Glutamatergic neuron (in vitro differentiated cells): ENCODE data around the gene SVOP. TPM values are rescaled to one million over a fixed set of nuclear protein-coding genes. Genes with fewer than 3 reads are reported as not detected.
"Not testable (repeated sequence)": the region's sequence is repeated elsewhere in the genome, so short reads cannot be mapped to it uniquely, and the experiment has no call there.

Source experiments
- DNase-seq: peaks from one replicate; pipeline ENCODE4 v3.0.0; 2022
- H3K27ac Mint-ChIP-seq: one replicate; pipeline ENCODE4 v1.8.0; 2020; ENCODE audit warnings: mild to moderate bottlenecking, mixed read lengths, inconsistent platforms; ENCODE audit not compliant: unreplicated experiment
- H3K27me3 Mint-ChIP-seq: one replicate; pipeline ENCODE4 v1.8.0; 2020; ENCODE audit warnings: mild to moderate bottlenecking, moderate library complexity, mixed read lengths, inconsistent platforms; ENCODE audit not compliant: unreplicated experiment
- H3K36me3 Mint-ChIP-seq: one replicate; pipeline ENCODE4 v1.8.0; 2020; ENCODE audit warnings: mild to moderate bottlenecking, mixed read lengths, inconsistent platforms; ENCODE audit not compliant: unreplicated experiment
- H3K4me1 Mint-ChIP-seq: one replicate; pipeline ENCODE4 v1.8.0; 2020; ENCODE audit warnings: mild to moderate bottlenecking, low read depth, mixed read lengths, inconsistent platforms; ENCODE audit not compliant: unreplicated experiment
- H3K4me3 Mint-ChIP-seq: one replicate; pipeline ENCODE4 v1.8.0; 2020; ENCODE audit warnings: mild to moderate bottlenecking, mixed read lengths, inconsistent platforms; ENCODE audit not compliant: unreplicated experiment
- H3K9me3 Mint-ChIP-seq: one replicate; pipeline ENCODE4 v1.8.0; 2020; ENCODE audit warnings: mild to moderate bottlenecking, moderate library complexity, mixed read lengths, inconsistent platforms; ENCODE audit not compliant: unreplicated experiment
- total RNA-seq: library from RNA; stranded (reverse); fragmentation: NEBNext Ultra II Directional; extraction: Animal tissue kit (Norgen Biotek cat#: 25700); gene quantifications from one replicate; pipeline ENCODE4 v1.2.1, GENCODE V29; 2021; ENCODE audit not compliant: unreplicated experiment
- TF ChIP-seq, protein P1 (sequence below): fragments of 200-600 bp; sonication (generic); IDR thresholded peaks from one replicate; pipeline ENCODE4 v1.5.0; 2021; ENCODE audit not compliant: partially characterized antibody, unreplicated experiment

Gene SVOP
- total RNA-seq, 1 donor from 2014 or later: 79.3 TPM

DNA sequence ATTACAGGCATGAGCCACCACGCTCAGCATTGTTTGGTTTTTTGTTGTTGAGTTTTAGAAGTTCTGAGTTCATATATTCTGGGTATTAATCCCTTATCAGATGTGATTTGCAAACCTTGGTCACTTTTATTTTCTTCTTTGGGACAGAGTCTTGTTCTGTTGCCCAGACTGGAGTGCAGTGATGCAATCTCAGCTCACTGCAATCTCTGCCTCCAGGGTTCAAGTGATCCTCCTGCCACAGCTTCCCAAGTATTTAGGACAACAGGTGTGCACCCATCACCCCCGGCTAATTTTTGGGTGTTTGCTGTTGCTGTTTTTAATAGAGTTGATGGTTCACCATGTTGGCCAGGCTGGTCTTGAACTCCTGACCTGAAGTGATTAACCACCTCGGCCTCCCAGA lies 43.3 kb upstream of the SVOP start:
- Mint-ChIP-seq H3K9me3 (no peaks in the 10 kb centered on the region), H3K36me3 (no peaks in the 10 kb centered on the region), H3K27ac (no peak overlapping the region), H3K4me1 (no peaks in the 10 kb centered on the region), H3K27me3 (peaks cover 2% of the 10 kb centered on the region), H3K4me3 (no peak overlapping the region)
- no peak for DNase-seq
- TF ChIP-seq, protein P1, sequence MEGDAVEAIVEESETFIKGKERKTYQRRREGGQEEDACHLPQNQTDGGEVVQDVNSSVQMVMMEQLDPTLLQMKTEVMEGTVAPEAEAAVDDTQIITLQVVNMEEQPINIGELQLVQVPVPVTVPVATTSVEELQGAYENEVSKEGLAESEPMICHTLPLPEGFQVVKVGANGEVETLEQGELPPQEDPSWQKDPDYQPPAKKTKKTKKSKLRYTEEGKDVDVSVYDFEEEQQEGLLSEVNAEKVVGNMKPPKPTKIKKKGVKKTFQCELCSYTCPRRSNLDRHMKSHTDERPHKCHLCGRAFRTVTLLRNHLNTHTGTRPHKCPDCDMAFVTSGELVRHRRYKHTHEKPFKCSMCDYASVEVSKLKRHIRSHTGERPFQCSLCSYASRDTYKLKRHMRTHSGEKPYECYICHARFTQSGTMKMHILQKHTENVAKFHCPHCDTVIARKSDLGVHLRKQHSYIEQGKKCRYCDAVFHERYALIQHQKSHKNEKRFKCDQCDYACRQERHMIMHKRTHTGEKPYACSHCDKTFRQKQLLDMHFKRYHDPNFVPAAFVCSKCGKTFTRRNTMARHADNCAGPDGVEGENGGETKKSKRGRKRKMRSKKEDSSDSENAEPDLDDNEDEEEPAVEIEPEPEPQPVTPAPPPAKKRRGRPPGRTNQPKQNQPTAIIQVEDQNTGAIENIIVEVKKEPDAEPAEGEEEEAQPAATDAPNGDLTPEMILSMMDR: no peak

DNA sequence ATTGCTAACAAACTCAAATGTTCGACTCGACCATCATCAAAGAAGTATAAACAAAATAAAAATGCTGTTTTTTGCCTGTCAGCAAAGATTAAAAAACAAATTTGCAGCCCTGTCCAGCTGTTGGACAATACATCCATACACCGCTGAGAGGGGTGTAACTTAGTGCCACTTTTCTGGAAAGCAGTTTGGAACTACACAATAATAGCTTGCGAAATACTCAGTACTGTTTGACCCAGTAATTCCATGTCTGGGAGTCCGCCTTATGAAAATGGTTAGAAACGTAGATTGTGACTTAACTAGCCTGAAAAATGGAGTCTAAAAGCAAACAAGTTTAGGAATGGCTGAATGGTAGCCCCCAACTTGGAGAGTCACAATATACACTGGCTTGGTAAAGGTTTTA lies 37.9 kb upstream of the SVOP start:
- Mint-ChIP-seq H3K4me1 (no peaks in the 10 kb centered on the region), H3K36me3 (no peaks in the 10 kb centered on the region), H3K27me3 (no peaks in the 10 kb centered on the region), H3K9me3 (no peaks in the 10 kb centered on the region), H3K27ac (no peak overlapping the region), H3K4me3 (no peak overlapping the region)
- TF ChIP-seq, protein P1: no peak
- no peak for DNase-seq

DNA sequence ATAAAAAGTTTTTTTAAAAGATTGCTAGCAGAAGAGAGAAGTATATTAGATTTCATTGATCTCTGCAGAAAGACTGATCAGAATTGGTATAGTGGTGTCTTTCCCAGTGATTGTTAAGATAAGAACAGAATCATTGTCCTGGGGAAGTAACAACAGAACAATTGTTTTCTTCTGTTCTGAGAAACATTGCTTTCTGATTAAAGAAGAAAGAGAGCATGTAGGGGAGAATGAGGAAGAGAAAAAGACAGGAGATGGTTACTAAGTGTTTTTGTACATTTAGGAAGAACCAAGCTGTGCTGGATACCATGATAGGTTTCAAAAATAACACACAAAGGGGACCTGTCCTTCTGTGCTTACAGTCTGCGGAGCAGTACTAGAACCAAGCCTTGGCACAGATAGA lies 36.5 kb upstream of the SVOP start:
- Mint-ChIP-seq H3K9me3 (peaks cover 5% of the 10 kb centered on the region), H3K4me3 (no peak overlapping the region), H3K36me3 (no peaks in the 10 kb centered on the region), H3K4me1 (no peaks in the 10 kb centered on the region), H3K27ac (no peak overlapping the region), H3K27me3 (no peaks in the 10 kb centered on the region)
- TF ChIP-seq, protein P1: no peak
- no peak for DNase-seq

DNA sequence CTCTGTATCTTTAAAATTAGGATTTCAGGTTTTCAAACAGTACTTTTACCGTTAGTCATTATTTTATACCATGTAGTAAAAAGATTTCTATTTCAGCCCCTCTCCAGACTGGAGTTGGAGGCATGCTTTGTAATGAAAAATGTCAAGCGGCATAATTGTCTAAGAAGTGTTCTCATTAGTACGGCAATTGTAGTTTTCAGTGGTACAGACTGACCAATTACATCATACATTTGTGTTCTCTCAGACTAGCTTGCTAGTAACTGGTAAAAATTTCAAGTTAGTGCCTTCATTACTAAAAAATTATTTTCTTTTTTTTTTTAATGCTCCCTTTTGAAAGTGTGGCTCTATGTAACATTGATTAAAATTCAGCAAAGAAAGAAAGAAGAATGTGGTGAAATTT lies 36.0 kb upstream of the SVOP start:
- TF ChIP-seq, protein P1: no peak
- H3K27me3 Mint-ChIP-seq: no peaks in the 10 kb centered on the region

DNA sequence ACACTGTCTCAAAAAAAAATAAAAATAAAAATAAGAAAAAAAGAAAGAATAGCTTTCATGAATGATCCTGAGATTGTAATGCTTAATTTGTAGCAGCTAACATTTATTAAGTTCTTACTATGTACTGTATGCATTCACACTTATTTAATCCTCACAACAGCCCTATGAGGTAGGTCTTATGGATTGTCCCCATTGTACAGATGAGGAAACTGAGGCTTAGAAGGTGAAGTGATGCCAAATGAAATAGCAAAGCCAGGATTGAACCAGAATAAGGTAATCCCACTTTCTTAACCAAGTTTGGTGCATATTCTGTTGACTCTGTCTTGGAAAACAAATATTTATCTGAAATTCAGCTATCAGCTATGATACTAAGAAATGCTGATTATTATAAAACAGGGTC lies 33.7 kb upstream of the SVOP start:
- peaks cover 5% of the 10 kb centered on the region for H3K9me3 Mint-ChIP-seq
- H3K4me1 Mint-ChIP-seq: no peaks in the 10 kb centered on the region
- no peak overlapping the region for H3K4me3 Mint-ChIP-seq
- TF ChIP-seq, protein P1: no peak
- no peaks in the 10 kb centered on the region for H3K36me3 Mint-ChIP-seq
- H3K27ac Mint-ChIP-seq: no peak overlapping the region
- DNase-seq: no peak
- no peaks in the 10 kb centered on the region for H3K27me3 Mint-ChIP-seq

More for the DNA sequence above, 36.0 kb upstream of the SVOP start:
- no peaks in the 10 kb centered on the region for H3K36me3 Mint-ChIP-seq
- no peak overlapping the region for H3K27ac Mint-ChIP-seq
- H3K9me3 Mint-ChIP-seq: peaks cover 5% of the 10 kb centered on the region
- H3K4me3 Mint-ChIP-seq: no peak overlapping the region
- H3K4me1 Mint-ChIP-seq: no peaks in the 10 kb centered on the region
- no peak for DNase-seq

DNA sequence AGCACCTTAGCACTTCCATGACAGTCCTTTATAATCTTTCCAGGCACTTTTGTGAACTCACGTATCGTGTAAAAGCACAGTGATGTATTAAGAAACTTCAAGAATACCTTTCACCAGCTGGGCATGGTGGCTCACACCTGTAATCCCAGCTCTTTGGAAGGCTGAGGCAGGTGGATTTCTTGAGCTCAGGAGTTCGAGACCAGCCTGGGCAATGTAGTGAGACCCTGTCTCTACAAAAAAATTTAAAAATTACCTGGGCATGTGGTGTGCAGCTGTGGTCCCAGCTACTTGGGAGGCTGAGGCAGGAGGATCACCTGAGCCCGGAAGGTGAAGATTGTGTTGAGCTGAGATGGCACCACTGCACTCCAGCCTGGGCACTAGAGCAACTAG lies 33.3 kb upstream of the SVOP start:
- H3K4me3 Mint-ChIP-seq: peak overlapping the region; percentile 96
- H3K4me1 Mint-ChIP-seq, H3K36me3 Mint-ChIP-seq, H3K9me3 Mint-ChIP-seq, H3K27me3 Mint-ChIP-seq, H3K27ac Mint-ChIP-seq, DNase-seq: not testable (repeated sequence)
